ENCODE results near the gene CYP4F8.

GRCh38 chr19:15631817-15632216 lies 16.8 kb downstream of the CYP4F8 start:
- no peak for TF ChIP-seq POLR2A (IDR thresholded peaks at IDR 0.05)
- peak in 4 of 6 experiments; percentile 23 to 31 (median 28) for TF ChIP-seq CTCF (IDR thresholded peaks at IDR 0.05)

Measured in Peyer's patch (tissue), 4 donors.